ENCODE data around the gene AQP1. TPM values are rescaled to one million over a fixed set of nuclear protein-coding genes. Genes with fewer than 3 reads are reported as not detected.

The AQP1 gene
- total and polyA plus RNA-seq, 2 of the 13 experiments (the other 11 are each of a cell fraction or from before 2014, with no cell fraction given), result not detected

DNA sequence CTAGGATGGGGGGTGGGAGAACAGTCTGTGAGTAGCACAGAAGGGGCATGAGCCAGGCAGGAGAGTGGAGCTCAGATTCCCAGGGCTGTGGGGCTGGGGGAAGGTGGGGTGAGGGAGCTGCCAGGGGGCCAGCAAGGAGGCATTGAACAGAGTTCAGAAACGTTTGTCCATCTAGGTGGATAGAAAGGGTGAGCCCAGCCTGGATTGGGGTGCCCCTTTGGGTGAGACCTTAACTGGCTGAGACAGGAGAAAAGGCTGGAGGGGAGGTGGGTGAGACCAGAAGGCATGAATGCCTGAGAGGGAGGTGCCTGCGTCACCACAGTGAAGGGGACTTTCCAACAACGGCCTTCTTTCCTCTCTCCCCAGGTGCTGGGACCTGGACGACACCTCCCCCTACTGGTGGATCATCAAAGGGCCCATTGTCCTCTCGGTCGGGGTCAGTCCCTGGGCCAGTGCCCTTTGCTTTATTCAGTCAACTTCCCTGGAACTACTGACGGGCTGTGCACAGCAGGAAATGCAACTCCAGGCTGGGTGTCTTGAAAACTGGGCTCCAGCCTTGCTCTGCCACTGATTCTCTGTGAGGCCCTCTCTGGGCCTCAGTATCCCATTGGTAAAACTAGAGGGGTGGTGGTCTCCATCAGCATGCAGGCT lies 63.1 kb downstream of the AQP1 start (continued):
- TF ChIP-seq ADNP (CRISPR knock-in tag; IDR thresholded peaks at IDR 0.05) (no peak), PREB (CRISPR knock-in tag; IDR thresholded peaks at IDR 0.05) (no peak), DMAP1 (CRISPR knock-in tag; IDR thresholded peaks at IDR 0.05) (no peak), PHF20 (CRISPR knock-in tag; IDR thresholded peaks at IDR 0.05) (no peak), HNF4A (CRISPR knock-in tag; IDR thresholded peaks at IDR 0.05) (peak; percentile 29; the same call in 1 of the 2 replicates), MNT (IDR thresholded peaks at IDR 0.05) (no peak), HDAC2 (CRISPR knock-in tag; IDR thresholded peaks at IDR 0.05) (no peak), SOX5 (CRISPR knock-in tag; IDR thresholded peaks at IDR 0.05; ENCODE audit: borderline replicate concordance) (0 out of 2 replicates have a peak, but pooled peaks have one; percentile 29), ZNF253 (CRISPR knock-in tag; IDR thresholded peaks at IDR 0.05; ENCODE audit: borderline replicate concordance) (no peak), ZNF672 (CRISPR knock-in tag; IDR thresholded peaks at IDR 0.05) (no peak), FOXO1 (CRISPR knock-in tag; IDR thresholded peaks at IDR 0.05) (no peak), TEAD2 (CRISPR knock-in tag; IDR thresholded peaks at IDR 0.05) (no peak), SIX4 (CRISPR knock-in tag; IDR thresholded peaks at IDR 0.05) (no peak), ZBTB7B (CRISPR knock-in tag; IDR thresholded peaks at IDR 0.05) (no peak), MAZ (IDR thresholded peaks at IDR 0.05; ENCODE audit: borderline replicate concordance, low read depth, low read length) (0 out of 2 replicates have a peak, but pooled peaks have one; percentile 10), MAZ (CRISPR knock-in tag; IDR thresholded peaks at IDR 0.05; ENCODE audit: low read depth) (no peak), ZNF101 (CRISPR knock-in tag; IDR thresholded peaks at IDR 0.05; ENCODE audit: borderline replicate concordance, low read depth) (no peak), ZNF710 (CRISPR knock-in tag; IDR thresholded peaks at IDR 0.05; ENCODE audit: borderline replicate concordance) (no peak)
- TF ChIP-seq, protein P1, sequence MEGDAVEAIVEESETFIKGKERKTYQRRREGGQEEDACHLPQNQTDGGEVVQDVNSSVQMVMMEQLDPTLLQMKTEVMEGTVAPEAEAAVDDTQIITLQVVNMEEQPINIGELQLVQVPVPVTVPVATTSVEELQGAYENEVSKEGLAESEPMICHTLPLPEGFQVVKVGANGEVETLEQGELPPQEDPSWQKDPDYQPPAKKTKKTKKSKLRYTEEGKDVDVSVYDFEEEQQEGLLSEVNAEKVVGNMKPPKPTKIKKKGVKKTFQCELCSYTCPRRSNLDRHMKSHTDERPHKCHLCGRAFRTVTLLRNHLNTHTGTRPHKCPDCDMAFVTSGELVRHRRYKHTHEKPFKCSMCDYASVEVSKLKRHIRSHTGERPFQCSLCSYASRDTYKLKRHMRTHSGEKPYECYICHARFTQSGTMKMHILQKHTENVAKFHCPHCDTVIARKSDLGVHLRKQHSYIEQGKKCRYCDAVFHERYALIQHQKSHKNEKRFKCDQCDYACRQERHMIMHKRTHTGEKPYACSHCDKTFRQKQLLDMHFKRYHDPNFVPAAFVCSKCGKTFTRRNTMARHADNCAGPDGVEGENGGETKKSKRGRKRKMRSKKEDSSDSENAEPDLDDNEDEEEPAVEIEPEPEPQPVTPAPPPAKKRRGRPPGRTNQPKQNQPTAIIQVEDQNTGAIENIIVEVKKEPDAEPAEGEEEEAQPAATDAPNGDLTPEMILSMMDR (CRISPR knock-in tag; IDR thresholded peaks at IDR 0.05), result peak; percentile 87
- TF ChIP-seq, protein P2, sequence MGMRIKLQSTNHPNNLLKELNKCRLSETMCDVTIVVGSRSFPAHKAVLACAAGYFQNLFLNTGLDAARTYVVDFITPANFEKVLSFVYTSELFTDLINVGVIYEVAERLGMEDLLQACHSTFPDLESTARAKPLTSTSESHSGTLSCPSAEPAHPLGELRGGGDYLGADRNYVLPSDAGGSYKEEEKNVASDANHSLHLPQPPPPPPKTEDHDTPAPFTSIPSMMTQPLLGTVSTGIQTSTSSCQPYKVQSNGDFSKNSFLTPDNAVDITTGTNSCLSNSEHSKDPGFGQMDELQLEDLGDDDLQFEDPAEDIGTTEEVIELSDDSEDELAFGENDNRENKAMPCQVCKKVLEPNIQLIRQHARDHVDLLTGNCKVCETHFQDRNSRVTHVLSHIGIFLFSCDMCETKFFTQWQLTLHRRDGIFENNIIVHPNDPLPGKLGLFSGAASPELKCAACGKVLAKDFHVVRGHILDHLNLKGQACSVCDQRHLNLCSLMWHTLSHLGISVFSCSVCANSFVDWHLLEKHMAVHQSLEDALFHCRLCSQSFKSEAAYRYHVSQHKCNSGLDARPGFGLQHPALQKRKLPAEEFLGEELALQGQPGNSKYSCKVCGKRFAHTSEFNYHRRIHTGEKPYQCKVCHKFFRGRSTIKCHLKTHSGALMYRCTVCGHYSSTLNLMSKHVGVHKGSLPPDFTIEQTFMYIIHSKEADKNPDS (CRISPR knock-in tag; IDR thresholded peaks at IDR 0.05), result no peak
- TF ChIP-seq, protein P3, sequence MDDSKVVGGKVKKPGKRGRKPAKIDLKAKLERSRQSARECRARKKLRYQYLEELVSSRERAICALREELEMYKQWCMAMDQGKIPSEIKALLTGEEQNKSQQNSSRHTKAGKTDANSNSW (CRISPR knock-in tag; IDR thresholded peaks at IDR 0.05; ENCODE audit: borderline replicate concordance), result no peak
